K562 (cell line): ENCODE data around the gene COL15A1. TPM values are rescaled to one million over a fixed set of nuclear protein-coding genes. Genes with fewer than 3 reads are reported as not detected.

Experiments
- CEBPB ChIP-seq: fragments of 450-650 bp; IDR thresholded peaks from 2 replicates; pipeline ENCODE4 v1.6.1; 2016; ENCODE audit warnings: missing genetic modification characterization, missing compliant biosample characterization
- CHCHD3 ChIP-seq: fragments of 250-450 bp; sonication (Bioruptor Pico); IDR thresholded peaks from 2 replicates; pipeline ENCODE4 v2.1.2; 2022; ENCODE audit warnings: mild to moderate bottlenecking
- CTBP1 ChIP-seq: fragments of 450-650 bp; IDR thresholded peaks from 2 replicates; pipeline ENCODE4 v1.6.1; 2016; ENCODE audit warnings: borderline replicate concordance
- DEAF1 ChIP-seq: fragments of 450-650 bp; formaldehyde crosslinking; IDR thresholded peaks from 2 replicates; pipeline ENCODE4 v1.4.0; 2020; ENCODE audit warnings: mild to moderate bottlenecking, moderate library complexity
- FIP1L1 ChIP-seq: fragments of 200-400 bp; formaldehyde crosslinking; IDR thresholded peaks from 2 replicates; pipeline ENCODE4 v1.6.1; 2018; ENCODE audit warnings: mild to moderate bottlenecking, low read depth, low read length; ENCODE audit not compliant: poor library complexity, severe bottlenecking
- FOXP4 ChIP-seq: sonication (generic); formaldehyde crosslinking; IDR thresholded peaks from 2 replicates; pipeline ENCODE4 v1.8.0; 2022; ENCODE audit warnings: mild to moderate bottlenecking, missing genetic modification reagents, borderline replicate concordance
- GTF2E2 ChIP-seq: fragments of 200-800 bp; sonication (Bioruptor generic); IDR thresholded peaks from 2 replicates; pipeline ENCODE4 v1.6.1; 2016; ENCODE audit warnings: missing genetic modification characterization, missing compliant biosample characterization
- HNRNPLL ChIP-seq: fragments of 200-400 bp; formaldehyde crosslinking; IDR thresholded peaks from 2 replicates; pipeline ENCODE4 v1.6.1; 2017; ENCODE audit warnings: low read length, low read depth, mild to moderate bottlenecking; ENCODE audit not compliant: poor library complexity, severe bottlenecking
- IRF9 ChIP-seq: fragments of 450-650 bp; IDR thresholded peaks from 2 replicates; pipeline ENCODE4 v1.6.1; 2016; ENCODE audit warnings: missing biosample characterization, missing genetic modification characterization
- ZNF280A ChIP-seq: fragments of 450-650 bp; IDR thresholded peaks from 2 replicates; pipeline ENCODE4 v1.6.1; 2018; ENCODE audit warnings: mild to moderate bottlenecking, low read depth; ENCODE audit not compliant: partially characterized antibody
- ZNF609 ChIP-seq: sonication (generic); formaldehyde crosslinking; IDR thresholded peaks from 2 replicates; pipeline ENCODE4 v1.8.1; 2023; ENCODE audit warnings: missing genetic modification reagents, mild to moderate bottlenecking, borderline replicate concordance
- polyA plus RNA-seq, 8 experiments: library from polyadenylated mRNA; depleted of rRNA in 4 of 8; stranded (reverse) in 5 of 8; unstranded in 3 of 8; fragments of >200 nt; fragmentation: Nextera tagmentation in 2 of 8; fragmentation: Illumina TruSeq in 1 of 8; extraction: Ambion mirVana in 2 of 8; extraction: Trizol in 1 of 8; gene quantifications; 2 replicates each; pipeline versions ENCODE4 v1.2.1 to v1.2.3, GENCODE V29; 2011 to 2014; ENCODE audit warnings: inconsistent platforms in 1 of 8, missing spikeins in 1 of 8
- total RNA-seq, 7 experiments: library from RNA; depleted of rRNA in 6 of 7; stranded (reverse); fragments of >200 nt in 6 of 7; fragmentation: Illumina TruSeq in 2 of 7; extraction: Trizol in 2 of 7; gene quantifications; 2 replicates each; pipeline versions ENCODE4 v1.2.1 to v1.2.3, GENCODE V29; 2011 to 2021; ENCODE audit warnings: low replicate concordance in 1 of 7

Gene COL15A1
- total and polyA plus RNA-seq, 9 of the 15 experiments (the other 6 are each of a cell fraction or from before 2014, with no cell fraction given) = 0.46 to 5.1 (median 2.6) TPM

GRCh38 chr9:99000476-99001395 is 57.0 kb downstream of the COL15A1 start (continued):
- TF ChIP-seq FOXP4 (CRISPR knock-in tag) = 0 out of 2 replicates have a peak, but pooled peaks have one; percentile 53
- TF ChIP-seq ZNF280A = no peak
- TF ChIP-seq HNRNPLL = no peak
- TF ChIP-seq CEBPB (tag) = peak; percentile 82
- TF ChIP-seq DEAF1 (CRISPR knock-in tag) = peak; percentile 87
- no peak for TF ChIP-seq CHCHD3
- TF ChIP-seq GTF2E2 (tag) = no peak
- no peak for TF ChIP-seq FIP1L1
- peak; percentile 13; the same call in 1 of the 2 replicates for TF ChIP-seq CTBP1
- no peak for TF ChIP-seq ZNF609 (CRISPR knock-in tag)
- no peak for TF ChIP-seq IRF9 (tag)
